ENCODE results near the gene MPHOSPH9. TPM values are rescaled to one million over a fixed set of nuclear protein-coding genes. Genes with fewer than 3 reads are reported as not detected.
A peak's percentile ranks its signal among the peaks of the same experiment; 100 is the strongest.

Gene MPHOSPH9
- total and polyA plus RNA-seq, 2 donors (not counting 3 experiments of a cell fraction or from before 2014, with no cell fraction given), result 7.8 to 42.4 TPM

- no peaks in the 10 kb centered on the region for H4K20me1 ChIP-seq (replicated peaks; ENCODE audit: control insufficient read depth, extremely low read depth, insufficient read depth, low read length)
- FAIRE-seq, result peak; percentile 98
- peak overlapping the region; percentile 64 for H3K27ac ChIP-seq (ENCODE audit: insufficient read depth, low read depth, low read length)
- H2AFZ ChIP-seq (ENCODE audit: low read depth, low read length), result peak overlapping the region; percentile 2
- BruUV-seq (replicated peaks), result no TSS peak
- no peaks in the 10 kb centered on the region for H3K9me1 ChIP-seq (replicated peaks; ENCODE audit: control insufficient read depth, extremely low read depth, insufficient read depth, low read length)
- ChIA-PET POLR2A (interaction anchor here (0.9 to 1.1 kb wide), 2 partner anchors 12 to 106 kb away, joined by 3 to 4 read pairs; no protein-coding TSS in a partner anchor), CTCF (interaction anchor here (0.8 to 2.4 kb wide), 9 partner anchors 11 to 83 kb away, joined by 3 to 21 read pairs (median 5); partner anchors contain the start of gene PITPNM2)
- no peaks in the 10 kb centered on the region for H3K27me3 ChIP-seq (ENCODE audit: control insufficient read depth in 2 of 2, insufficient read depth in 2 of 2, low read length in 2 of 2)
- peak overlapping the region; percentile 21 for H3K4me2 ChIP-seq (ENCODE audit: insufficient read depth, low read length)
- dilution Hi-C loops (cut with MboI; ENCODE audit: extremely low pct_ligation_motif_present, low sequenced_read_pairs) (no loop called here), intact Hi-C loops (cut with micrococcal nuclease) (no loop called here)
- H3K36me3 ChIP-seq (ENCODE audit: control insufficient read depth in 2 of 2, extremely low read depth in 1 of 2, insufficient read depth in 2 of 2, low read length in 2 of 2), result no peaks in the 10 kb centered on the region
- H3K4me3 ChIP-seq (replicated peaks in 1 of 3; ENCODE audit: insufficient read depth in 1 of 3, low read depth in 1 of 3, low read length in 3 of 3), result no peak overlapping the region
- H3K9ac ChIP-seq (replicated peaks; ENCODE audit: extremely low read depth, insufficient read depth, low read length), result no peak overlapping the region
- no peak for TF ChIP-seq GATA2 (IDR thresholded peaks at IDR 0.05; ENCODE audit: insufficient read depth, insufficient read length, low read depth, low read length)
- TF ChIP-seq CTCF (IDR thresholded peaks at IDR 0.05; ENCODE audit: extremely low read depth in 1 of 2, insufficient read depth in 1 of 2, low read depth in 1 of 2, low read length in 2 of 2), result peak in 1 of 2 donors; percentile 21
- no peak for TF ChIP-seq POLR2A (IDR thresholded peaks at IDR 0.05; ENCODE audit: low read depth, low read length)
- peak; percentile 86 for TF ChIP-seq POLR2AphosphoS5 (IDR thresholded peaks at IDR 0.05; ENCODE audit: insufficient read depth, low read depth, low read length)
- TF ChIP-seq FOS (IDR thresholded peaks at IDR 0.05; ENCODE audit: borderline replicate concordance, insufficient read depth, low read length), result peak; percentile 95
- TF ChIP-seq JUN (IDR thresholded peaks at IDR 0.05; ENCODE audit: borderline replicate concordance, insufficient read depth, insufficient read length, low read depth), result peak; percentile 59
- no peak for TF ChIP-seq MYC (IDR thresholded peaks at IDR 0.05; ENCODE audit: low read depth, low read length)
- DNase-seq (ENCODE audit: low read depth, low spot score), result peak; percentile 75
- peaks cover 2% of the 10 kb centered on the region for H3K79me2 ChIP-seq (ENCODE audit: control insufficient read depth, insufficient read depth, low read length)
- no peaks in the 10 kb centered on the region for H3K9me3 ChIP-seq (replicated peaks; ENCODE audit: control insufficient read depth, insufficient read depth, low read length)
- H3K4me1 ChIP-seq (ENCODE audit: control insufficient read depth, extremely low read depth, insufficient read depth, low read length), result peaks cover 13% of the 10 kb centered on the region
Measured at GRCh38 chr12:123126294-123127181, 106.4 kb downstream of the MPHOSPH9 start.
